ENCODE data around the gene PXT1.

DNA sequence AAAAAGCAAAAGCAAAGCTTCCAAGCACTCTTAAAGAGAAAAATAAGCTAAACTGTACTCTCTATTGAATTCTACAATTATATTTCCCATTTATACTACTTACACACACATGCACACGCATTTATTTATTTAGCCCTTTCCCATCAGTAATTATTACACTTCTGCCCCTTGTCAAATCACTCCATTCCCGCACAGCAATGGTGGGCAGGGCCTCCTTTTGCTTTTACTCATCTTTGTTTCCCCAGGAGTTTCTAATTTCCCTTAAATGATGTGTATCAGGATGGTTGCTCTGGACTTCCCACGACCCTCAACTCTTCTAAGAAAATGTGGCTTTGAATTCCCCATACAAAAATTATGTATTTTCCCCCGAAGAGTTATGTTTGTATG, 19.9 kb downstream of the PXT1 start:
- TF ChIP-seq, protein P1, sequence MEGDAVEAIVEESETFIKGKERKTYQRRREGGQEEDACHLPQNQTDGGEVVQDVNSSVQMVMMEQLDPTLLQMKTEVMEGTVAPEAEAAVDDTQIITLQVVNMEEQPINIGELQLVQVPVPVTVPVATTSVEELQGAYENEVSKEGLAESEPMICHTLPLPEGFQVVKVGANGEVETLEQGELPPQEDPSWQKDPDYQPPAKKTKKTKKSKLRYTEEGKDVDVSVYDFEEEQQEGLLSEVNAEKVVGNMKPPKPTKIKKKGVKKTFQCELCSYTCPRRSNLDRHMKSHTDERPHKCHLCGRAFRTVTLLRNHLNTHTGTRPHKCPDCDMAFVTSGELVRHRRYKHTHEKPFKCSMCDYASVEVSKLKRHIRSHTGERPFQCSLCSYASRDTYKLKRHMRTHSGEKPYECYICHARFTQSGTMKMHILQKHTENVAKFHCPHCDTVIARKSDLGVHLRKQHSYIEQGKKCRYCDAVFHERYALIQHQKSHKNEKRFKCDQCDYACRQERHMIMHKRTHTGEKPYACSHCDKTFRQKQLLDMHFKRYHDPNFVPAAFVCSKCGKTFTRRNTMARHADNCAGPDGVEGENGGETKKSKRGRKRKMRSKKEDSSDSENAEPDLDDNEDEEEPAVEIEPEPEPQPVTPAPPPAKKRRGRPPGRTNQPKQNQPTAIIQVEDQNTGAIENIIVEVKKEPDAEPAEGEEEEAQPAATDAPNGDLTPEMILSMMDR (IDR thresholded peaks at IDR 0.05) = no peak
- no peak for TF ChIP-seq POLR2A (IDR thresholded peaks at IDR 0.05)

All from lower leg skin (tissue), 3 donors.